Astrocyte (in vitro differentiated cells and primary cell): ENCODE results near the gene ASB13. TPM values are rescaled to one million over a fixed set of nuclear protein-coding genes. Genes with fewer than 3 reads are reported as not detected.

Experiments used
- DNase-seq: peaks from one replicate; pipeline ENCODE4 v3.0.0-alpha.2; 2010; ENCODE audit warnings: low read depth
- FAIRE-seq: peaks from 2 replicates; lab custom pipeline; 2011; peaks lifted over from hg19 to GRCh38; lab: Jason Lieb, UNC
- H2AFZ ChIP-seq: 2 replicates; pipeline ENCODE4 v1.6.0; 2012; ENCODE audit warnings: low read depth, low read length, inconsistent platforms
- H3K27ac ChIP-seq: 2 replicates; pipeline ENCODE4 v1.5.1; 2011; ENCODE audit warnings: low read depth, low read length, inconsistent platforms
- H3K27me3 ChIP-seq: 2 replicates; pipeline ENCODE4 v1.6.0; 2011; ENCODE audit warnings: low read length, inconsistent platforms; ENCODE audit not compliant: insufficient read depth
- H3K36me3 ChIP-seq: 2 replicates; pipeline ENCODE4 v1.5.1; 2011; ENCODE audit warnings: low read length, inconsistent platforms; ENCODE audit not compliant: insufficient read depth
- H3K4me1 ChIP-seq: 2 replicates; pipeline ENCODE4 v1.5.1; 2011; ENCODE audit warnings: low read length, inconsistent platforms; ENCODE audit not compliant: insufficient read depth
- H3K4me2 ChIP-seq: 2 replicates; pipeline ENCODE4 v1.6.0; 2012; ENCODE audit warnings: low read length, inconsistent platforms
- H3K4me3 ChIP-seq: 2 replicates; pipeline ENCODE4 v1.5.1; 2011; ENCODE audit warnings: low read depth, mild to moderate bottlenecking, low read length, inconsistent platforms; ENCODE audit not compliant: insufficient read depth
- H3K79me2 ChIP-seq: 2 replicates; pipeline ENCODE4 v1.6.0; 2012; ENCODE audit warnings: mild to moderate bottlenecking, low read length, inconsistent platforms; ENCODE audit not compliant: insufficient read depth
- H3K9ac ChIP-seq: 2 replicates; pipeline ENCODE4 v1.6.0; 2012; ENCODE audit warnings: mild to moderate bottlenecking, low read length, inconsistent platforms
- H3K9me3 ChIP-seq: 2 replicates; pipeline ENCODE4 v1.5.1; 2012; ENCODE audit warnings: low read depth, mild to moderate bottlenecking, low read length, inconsistent platforms; ENCODE audit not compliant: insufficient read depth
- H4K20me1 ChIP-seq: 2 replicates; pipeline ENCODE4 v1.6.0; 2012; ENCODE audit warnings: low read length, inconsistent platforms; ENCODE audit not compliant: insufficient read depth
- H3K27ac Mint-ChIP-seq: one replicate; pipeline ENCODE4 v1.8.0; 2021; ENCODE audit warnings: mild to moderate bottlenecking, mixed read lengths; ENCODE audit not compliant: unreplicated experiment
- H3K27me3 Mint-ChIP-seq: one replicate; pipeline ENCODE4 v1.8.0; 2021; ENCODE audit warnings: low read depth, mixed read lengths; ENCODE audit not compliant: unreplicated experiment
- H3K36me3 Mint-ChIP-seq: one replicate; pipeline ENCODE4 v1.8.0; 2021; ENCODE audit warnings: low read depth, mixed read lengths; ENCODE audit not compliant: unreplicated experiment
- H3K4me1 Mint-ChIP-seq: one replicate; pipeline ENCODE4 v1.8.0; 2021; ENCODE audit warnings: low read depth, mixed read lengths; ENCODE audit not compliant: unreplicated experiment
- H3K4me3 Mint-ChIP-seq: one replicate; pipeline ENCODE4 v1.8.0; 2021; ENCODE audit warnings: mild to moderate bottlenecking, moderate library complexity, mixed read lengths; ENCODE audit not compliant: unreplicated experiment
- H3K9me3 Mint-ChIP-seq: one replicate; pipeline ENCODE4 v1.8.0; 2021; ENCODE audit warnings: mild to moderate bottlenecking, mixed read lengths; ENCODE audit not compliant: unreplicated experiment
- EZH2 ChIP-seq: IDR thresholded peaks from 2 replicates; pipeline ENCODE4 v1.6.1; 2012; ENCODE audit warnings: mild to moderate bottlenecking, low read length, inconsistent platforms; ENCODE audit not compliant: insufficient read depth
- total RNA-seq: library from RNA; stranded (reverse); gene quantifications from 2 replicates; pipeline ENCODE4 v1.2.1, GENCODE V29; 2021
- TF ChIP-seq, protein P1 (sequence below): IDR thresholded peaks from 2 replicates; pipeline ENCODE4 v1.5.1; 2011; ENCODE audit warnings: low read depth, mild to moderate bottlenecking, inconsistent platforms, low read length, moderate library complexity; ENCODE audit not compliant: insufficient read depth

Gene ASB13
- total RNA-seq, 1 donor from 2014 or later = 4.8 TPM

DNA sequence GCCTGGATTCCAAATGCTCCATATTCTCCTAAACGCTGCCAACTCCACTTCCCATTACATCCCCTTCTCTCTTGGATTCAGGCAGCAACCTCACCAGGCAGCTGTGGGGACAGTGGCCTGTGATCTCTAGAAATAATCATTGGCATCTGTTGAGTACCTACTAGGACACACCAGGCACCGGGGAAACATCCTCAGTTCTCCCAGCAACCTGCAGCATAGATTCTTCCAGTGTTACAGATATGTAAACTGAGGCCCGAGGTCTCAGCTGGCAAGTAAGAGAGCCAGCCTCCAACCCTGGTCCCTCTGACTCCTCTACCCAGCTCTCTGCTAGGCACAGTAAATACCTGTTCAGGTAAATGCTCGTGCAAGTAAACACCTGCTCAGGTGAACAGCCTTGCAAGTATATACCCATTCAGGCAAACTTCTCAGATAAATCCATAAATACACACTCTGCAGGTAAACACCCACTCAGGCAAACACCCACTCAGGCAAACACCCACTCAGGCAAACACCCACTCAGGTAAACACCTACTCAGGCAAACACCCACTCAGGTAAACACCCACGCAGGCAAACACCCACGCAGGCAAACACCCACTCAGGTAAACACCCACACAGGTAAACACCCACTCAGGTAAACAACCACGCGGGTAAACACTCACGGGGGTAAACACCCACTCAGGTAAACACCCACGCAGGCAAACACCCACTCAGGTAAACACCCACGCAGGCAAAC lies 18.7 kb downstream of the ASB13 start:
- H3K27me3 Mint-ChIP-seq = peaks cover 2% of the 10 kb centered on the region
- no peaks in the 10 kb centered on the region for H3K9me3 ChIP-seq
- peaks cover 6% of the 10 kb centered on the region for H3K36me3 Mint-ChIP-seq
- H3K79me2 ChIP-seq = no peaks in the 10 kb centered on the region
- H3K4me2 ChIP-seq = no peak overlapping the region
- no peaks in the 10 kb centered on the region for H4K20me1 ChIP-seq
- H2AFZ ChIP-seq = no peak overlapping the region
- no peaks in the 10 kb centered on the region for H3K9me3 Mint-ChIP-seq
- H3K9ac ChIP-seq = no peak overlapping the region
- H3K4me1 Mint-ChIP-seq = peaks cover 8% of the 10 kb centered on the region
- no peaks in the 10 kb centered on the region for H3K36me3 ChIP-seq
- no peak overlapping the region for H3K4me3 Mint-ChIP-seq
- no peak overlapping the region for H3K27ac Mint-ChIP-seq
- H3K27ac ChIP-seq = no peak overlapping the region
- FAIRE-seq (no peak), DNase-seq (no peak)
- no peak overlapping the region for H3K4me3 ChIP-seq
- no peaks in the 10 kb centered on the region for H3K27me3 ChIP-seq
- TF ChIP-seq EZH2 = no peak
- TF ChIP-seq, protein P1, sequence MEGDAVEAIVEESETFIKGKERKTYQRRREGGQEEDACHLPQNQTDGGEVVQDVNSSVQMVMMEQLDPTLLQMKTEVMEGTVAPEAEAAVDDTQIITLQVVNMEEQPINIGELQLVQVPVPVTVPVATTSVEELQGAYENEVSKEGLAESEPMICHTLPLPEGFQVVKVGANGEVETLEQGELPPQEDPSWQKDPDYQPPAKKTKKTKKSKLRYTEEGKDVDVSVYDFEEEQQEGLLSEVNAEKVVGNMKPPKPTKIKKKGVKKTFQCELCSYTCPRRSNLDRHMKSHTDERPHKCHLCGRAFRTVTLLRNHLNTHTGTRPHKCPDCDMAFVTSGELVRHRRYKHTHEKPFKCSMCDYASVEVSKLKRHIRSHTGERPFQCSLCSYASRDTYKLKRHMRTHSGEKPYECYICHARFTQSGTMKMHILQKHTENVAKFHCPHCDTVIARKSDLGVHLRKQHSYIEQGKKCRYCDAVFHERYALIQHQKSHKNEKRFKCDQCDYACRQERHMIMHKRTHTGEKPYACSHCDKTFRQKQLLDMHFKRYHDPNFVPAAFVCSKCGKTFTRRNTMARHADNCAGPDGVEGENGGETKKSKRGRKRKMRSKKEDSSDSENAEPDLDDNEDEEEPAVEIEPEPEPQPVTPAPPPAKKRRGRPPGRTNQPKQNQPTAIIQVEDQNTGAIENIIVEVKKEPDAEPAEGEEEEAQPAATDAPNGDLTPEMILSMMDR = no peak
- no peaks in the 10 kb centered on the region for H3K4me1 ChIP-seq

GRCh38 chr10:5645944-5646617 lies 20.3 kb downstream of the ASB13 start:
- no peaks in the 10 kb centered on the region for H3K36me3 ChIP-seq
- no peak overlapping the region for H3K4me2 ChIP-seq
- no peaks in the 10 kb centered on the region for H3K4me1 ChIP-seq
- H2AFZ ChIP-seq = no peak overlapping the region
- TF ChIP-seq, protein P1 = no peak
- TF ChIP-seq EZH2 = no peak
- peaks cover 4% of the 10 kb centered on the region for H3K27me3 Mint-ChIP-seq
- H3K79me2 ChIP-seq = no peaks in the 10 kb centered on the region
- H3K9me3 Mint-ChIP-seq = no peaks in the 10 kb centered on the region
- no peaks in the 10 kb centered on the region for H3K9me3 ChIP-seq
- no peaks in the 10 kb centered on the region for H4K20me1 ChIP-seq
- FAIRE-seq (no peak), DNase-seq (no peak)
- H3K27me3 ChIP-seq = no peaks in the 10 kb centered on the region
- H3K9ac ChIP-seq = no peak overlapping the region
- H3K4me3 ChIP-seq = no peak overlapping the region
- no peak overlapping the region for H3K4me3 Mint-ChIP-seq
- H3K27ac ChIP-seq = no peak overlapping the region
- H3K36me3 Mint-ChIP-seq = peaks cover 8% of the 10 kb centered on the region
- no peak overlapping the region for H3K27ac Mint-ChIP-seq
- peaks cover 5% of the 10 kb centered on the region for H3K4me1 Mint-ChIP-seq

DNA sequence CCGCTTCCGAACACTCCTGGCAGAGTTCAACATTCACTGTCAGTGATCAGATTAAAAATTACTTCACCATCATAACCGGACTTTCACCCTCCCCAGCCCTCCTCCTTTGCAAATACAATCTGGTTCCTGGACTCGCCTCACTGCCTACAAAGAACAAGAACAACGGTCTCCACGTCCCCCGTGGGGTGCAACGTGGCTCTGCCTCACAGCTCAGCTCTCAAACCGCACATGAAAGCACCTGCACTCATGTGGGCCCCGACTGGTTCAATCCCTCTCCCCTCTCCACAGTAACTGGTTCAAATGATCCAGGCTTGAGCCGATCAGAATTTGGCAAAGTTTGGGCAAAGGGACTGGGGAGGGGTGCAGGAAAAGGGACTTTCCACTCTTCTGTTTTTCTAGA lies 21.0 kb downstream of the ASB13 start:
- Histone ChIP-seq H3K9me3 (no peaks in the 10 kb centered on the region), H4K20me1 (no peaks in the 10 kb centered on the region), H3K4me1 (no peaks in the 10 kb centered on the region), H3K4me3 (no peak overlapping the region), H3K4me2 (no peak overlapping the region), H3K36me3 (no peaks in the 10 kb centered on the region), H3K79me2 (no peaks in the 10 kb centered on the region), H2AFZ (no peak overlapping the region), H3K27ac (no peak overlapping the region), H3K27me3 (no peaks in the 10 kb centered on the region), H3K9ac (no peak overlapping the region)
- DNase-seq = no peak
- Mint-ChIP-seq H3K36me3 (peaks cover 8% of the 10 kb centered on the region), H3K9me3 (no peaks in the 10 kb centered on the region), H3K4me1 (peaks cover 3% of the 10 kb centered on the region), H3K27me3 (peaks cover 4% of the 10 kb centered on the region), H3K27ac (no peak overlapping the region), H3K4me3 (no peak overlapping the region)
- no peak for FAIRE-seq
- TF ChIP-seq EZH2 = no peak
- TF ChIP-seq, protein P1 = no peak
